ENCODE results near the gene LRRC8D.
A peak's percentile ranks its signal among the peaks of the same experiment; 100 is the strongest.
"Not testable (repeated sequence)": the region's sequence is repeated elsewhere in the genome, so short reads cannot be mapped to it uniquely, and the experiment has no call there.

Gene LRRC8D

GRCh38 chr1:89958851-89959654 is 138.2 kb downstream of the LRRC8D start:
- no peak for DNase-seq (ENCODE audit: low read depth, low spot score)

GRCh38 chr1:89959719-89960118 is 138.9 kb downstream of the LRRC8D start:
- DNase-seq (ENCODE audit: low read depth, low spot score): peak; percentile 25

- DNase-seq (ENCODE audit: low read depth, low spot score): no peak
Observed at GRCh38 chr1:89962024-89962741, 141.4 kb downstream of the LRRC8D start.

GRCh38 chr1:89962742-89963075 is 141.9 kb downstream of the LRRC8D start:
- no peak for DNase-seq (ENCODE audit: low read depth, low spot score)

- no peak for DNase-seq (ENCODE audit: low read depth, low spot score)
Observed at GRCh38 chr1:89965193-89965768, 144.4 kb downstream of the LRRC8D start.

- no peak for DNase-seq (ENCODE audit: low read depth, low spot score)
Observed at GRCh38 chr1:89966656-89967055, 145.8 kb downstream of the LRRC8D start.

- DNase-seq (ENCODE audit: low read depth, low spot score): no peak
Observed at GRCh38 chr1:89971600-89971999, 150.8 kb downstream of the LRRC8D start.

GRCh38 chr1:89972024-89972423 is 151.2 kb downstream of the LRRC8D start:
- no peak for DNase-seq (ENCODE audit: low read depth, low spot score)

- DNase-seq (ENCODE audit: low read depth, low spot score): no peak
Observed at GRCh38 chr1:89973471-89974127, 152.8 kb downstream of the LRRC8D start.

- no peak for DNase-seq (ENCODE audit: low read depth, low spot score)
Observed at GRCh38 chr1:89974256-89974655, 153.4 kb downstream of the LRRC8D start.

GRCh38 chr1:89974696-89975470 is 154.1 kb downstream of the LRRC8D start:
- DNase-seq (ENCODE audit: low read depth, low spot score): no peak

GRCh38 chr1:89975540-89976125 is 154.8 kb downstream of the LRRC8D start:
- no peak for DNase-seq (ENCODE audit: low read depth, low spot score)

GRCh38 chr1:89978755-89979154 is 157.9 kb downstream of the LRRC8D start:
- DNase-seq (ENCODE audit: low read depth, low spot score): no peak

GRCh38 chr1:89980605-89981004 is 159.8 kb downstream of the LRRC8D start:
- DNase-seq (ENCODE audit: low read depth, low spot score): no peak

- not testable (repeated sequence) for DNase-seq (ENCODE audit: low read depth, low spot score)
Observed at GRCh38 chr1:89982846-89983245, 162.0 kb downstream of the LRRC8D start.

- DNase-seq (ENCODE audit: low read depth, low spot score): not testable (repeated sequence)
Observed at GRCh38 chr1:89984564-89985116, 163.8 kb downstream of the LRRC8D start.

- DNase-seq (ENCODE audit: low read depth, low spot score): no peak
Observed at GRCh38 chr1:89986020-89986419, 165.2 kb downstream of the LRRC8D start.
